ENCODE data around the gene HLF.

DNA sequence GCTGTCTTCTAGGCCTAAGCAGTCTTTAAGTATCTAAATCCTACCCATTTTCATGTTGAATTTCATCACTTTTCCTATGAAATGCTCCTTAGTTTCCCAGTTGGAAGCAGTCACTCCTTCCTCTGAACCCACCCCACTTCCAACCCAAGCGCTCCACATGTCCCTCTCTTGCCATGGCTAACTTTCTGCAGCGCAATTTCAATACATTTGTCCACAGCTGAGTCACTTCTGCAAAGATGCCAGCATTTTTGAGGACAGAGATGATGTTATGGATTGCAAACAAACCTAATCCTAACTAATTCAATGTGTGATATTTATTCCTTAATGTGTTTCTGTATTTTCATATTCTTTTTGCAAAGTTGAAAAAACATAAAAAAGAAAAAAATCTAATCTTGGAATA is 71.7 kb downstream of the HLF start:
- TF ChIP-seq POLR2A (IDR thresholded peaks at IDR 0.05): no peak
- TF ChIP-seq, protein P1, sequence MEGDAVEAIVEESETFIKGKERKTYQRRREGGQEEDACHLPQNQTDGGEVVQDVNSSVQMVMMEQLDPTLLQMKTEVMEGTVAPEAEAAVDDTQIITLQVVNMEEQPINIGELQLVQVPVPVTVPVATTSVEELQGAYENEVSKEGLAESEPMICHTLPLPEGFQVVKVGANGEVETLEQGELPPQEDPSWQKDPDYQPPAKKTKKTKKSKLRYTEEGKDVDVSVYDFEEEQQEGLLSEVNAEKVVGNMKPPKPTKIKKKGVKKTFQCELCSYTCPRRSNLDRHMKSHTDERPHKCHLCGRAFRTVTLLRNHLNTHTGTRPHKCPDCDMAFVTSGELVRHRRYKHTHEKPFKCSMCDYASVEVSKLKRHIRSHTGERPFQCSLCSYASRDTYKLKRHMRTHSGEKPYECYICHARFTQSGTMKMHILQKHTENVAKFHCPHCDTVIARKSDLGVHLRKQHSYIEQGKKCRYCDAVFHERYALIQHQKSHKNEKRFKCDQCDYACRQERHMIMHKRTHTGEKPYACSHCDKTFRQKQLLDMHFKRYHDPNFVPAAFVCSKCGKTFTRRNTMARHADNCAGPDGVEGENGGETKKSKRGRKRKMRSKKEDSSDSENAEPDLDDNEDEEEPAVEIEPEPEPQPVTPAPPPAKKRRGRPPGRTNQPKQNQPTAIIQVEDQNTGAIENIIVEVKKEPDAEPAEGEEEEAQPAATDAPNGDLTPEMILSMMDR (IDR thresholded peaks at IDR 0.05): no peak
- TF ChIP-seq POLR2AphosphoS5 (IDR thresholded peaks at IDR 0.05; ENCODE audit: insufficient read depth in 1 of 2, low read depth in 1 of 2): no peak

Data from vagina (tissue), 2 donors.